Erythroblast (primary cell): ENCODE measurements around the gene KIAA0753.

Experiments
- GATA1 ChIP-seq: IDR thresholded peaks from 2 replicates; pipeline ENCODE4 v1.6.1; 2011; ENCODE audit warnings: low read depth, mild to moderate bottlenecking, control low read depth, low read length, moderate library complexity
- POLR2A ChIP-seq: IDR thresholded peaks from 2 replicates; pipeline ENCODE4 v1.6.1; 2011; ENCODE audit warnings: mild to moderate bottlenecking, low read length

GRCh38 chr17:6532441-6532885 is 108.0 kb downstream of the KIAA0753 start:
- TF ChIP-seq POLR2A (no peak), GATA1 (no peak)
